H9 (cell line): ENCODE measurements around the gene FNDC1. TPM values are rescaled to one million over a fixed set of nuclear protein-coding genes. Genes with fewer than 3 reads are reported as not detected.

Experiments
- DNase-seq: peaks from one replicate; pipeline ENCODE4 v3.0.0-alpha.2; 2017
- H2AFZ ChIP-seq: one replicate; pipeline ENCODE4 v1.6.1; 2013; ENCODE audit warnings: mild to moderate bottlenecking, low read length, control low read depth, moderate library complexity
- H2AK5ac ChIP-seq: 2 replicates; pipeline ENCODE4 v1.6.1; 2013; ENCODE audit warnings: low read length, control low read depth, mixed read lengths; ENCODE audit not compliant: insufficient read length
- H2BK120ac ChIP-seq: one replicate; pipeline ENCODE4 v1.6.1; 2013; ENCODE audit warnings: low read depth, mild to moderate bottlenecking, low read length, control low read depth, inconsistent platforms; ENCODE audit not compliant: poor library complexity, severe bottlenecking
- H2BK12ac ChIP-seq: 2 replicates; pipeline ENCODE4 v1.6.1; 2013; ENCODE audit warnings: low read length, control low read depth, mixed read lengths, low read depth; ENCODE audit not compliant: insufficient read length
- H2BK15ac ChIP-seq: 2 replicates; pipeline ENCODE4 v1.6.1; 2013; ENCODE audit warnings: low read depth, low read length, control low read depth
- H2BK20ac ChIP-seq: one replicate; pipeline ENCODE4 v1.6.1; 2013; ENCODE audit warnings: low read depth, mild to moderate bottlenecking, low read length, control low read depth, inconsistent platforms; ENCODE audit not compliant: poor library complexity, severe bottlenecking
- H2BK5ac ChIP-seq: 2 replicates; pipeline ENCODE4 v1.6.1; 2013; ENCODE audit warnings: low read length, control low read depth, mixed read lengths; ENCODE audit not compliant: insufficient read length
- H3K14ac ChIP-seq: 2 replicates; pipeline ENCODE4 v1.6.1; 2013; ENCODE audit warnings: low read length, control low read depth; ENCODE audit not compliant: insufficient read depth
- H3K18ac ChIP-seq: 2 replicates; pipeline ENCODE4 v1.6.1; 2013; ENCODE audit warnings: low read depth, mild to moderate bottlenecking, mixed read lengths, low read length, control low read depth; ENCODE audit not compliant: insufficient read length
- H3K23ac ChIP-seq: 2 replicates; pipeline ENCODE4 v1.6.1; 2013; ENCODE audit warnings: low read length, control low read depth, mixed read lengths, low read depth; ENCODE audit not compliant: insufficient read length
- H3K23me2 ChIP-seq: 2 replicates; pipeline ENCODE4 v1.6.1; 2013; ENCODE audit warnings: low read depth, mild to moderate bottlenecking, mixed read lengths, low read length, control low read depth; ENCODE audit not compliant: insufficient read length, poor library complexity, severe bottlenecking
- H3K27ac ChIP-seq: 2 replicates; pipeline ENCODE4 v1.5.1; 2013; ENCODE audit warnings: low read length, control low read depth, mixed read lengths, low read depth; ENCODE audit not compliant: insufficient read length
- H3K27me3 ChIP-seq: 2 replicates; pipeline ENCODE4 v1.6.1; 2013; ENCODE audit warnings: low read length, control low read depth, inconsistent platforms; ENCODE audit not compliant: insufficient read depth
- H3K4ac ChIP-seq: 2 replicates; pipeline ENCODE4 v1.6.1; 2013; ENCODE audit warnings: low read depth, mild to moderate bottlenecking, control low read depth, inconsistent platforms, low read length, moderate library complexity
- H3K4me1 ChIP-seq: 2 replicates; pipeline ENCODE4 v1.6.1; 2013; ENCODE audit warnings: low read length, control low read depth, inconsistent platforms; ENCODE audit not compliant: insufficient read depth
- H3K4me2 ChIP-seq: 2 replicates; pipeline ENCODE4 v1.6.1; 2013; ENCODE audit warnings: low read length, control low read depth, mixed read lengths; ENCODE audit not compliant: insufficient read length, insufficient read depth
- H3K56ac ChIP-seq: 2 replicates; pipeline ENCODE4 v1.6.1; 2013; ENCODE audit warnings: low read depth, mild to moderate bottlenecking, mixed read lengths, low read length, control low read depth; ENCODE audit not compliant: insufficient read length
- H3K79me1 ChIP-seq: 2 replicates; pipeline ENCODE4 v1.6.1; 2013; ENCODE audit warnings: low read depth, mild to moderate bottlenecking, moderate library complexity, low read length, control low read depth, inconsistent platforms; ENCODE audit not compliant: insufficient read depth, poor library complexity, severe bottlenecking
- H3K79me2 ChIP-seq: 2 replicates; pipeline ENCODE4 v1.6.1; 2013; ENCODE audit warnings: low read length, control low read depth, inconsistent platforms; ENCODE audit not compliant: insufficient read depth
- H3K9ac ChIP-seq: 2 replicates; pipeline ENCODE4 v1.6.1; 2013; ENCODE audit warnings: low read length, control low read depth, mixed read lengths; ENCODE audit not compliant: insufficient read length; ENCODE audit errors: extremely low read depth
- H3K9me3 ChIP-seq: one replicate; pipeline ENCODE4 v1.6.1; 2013; ENCODE audit warnings: low read depth, low read length, inconsistent platforms; ENCODE audit not compliant: control insufficient read depth
- H3T11ph ChIP-seq: one replicate; pipeline ENCODE4 v1.6.1; 2013; ENCODE audit warnings: mild to moderate bottlenecking, low read length, control low read depth, inconsistent platforms
- H4K20me1 ChIP-seq: one replicate; pipeline ENCODE4 v1.6.1; 2013; ENCODE audit not compliant: control insufficient read depth, insufficient read length, insufficient read depth
- H4K5ac ChIP-seq: 2 replicates; pipeline ENCODE4 v1.6.1; 2013; ENCODE audit warnings: low read depth, mild to moderate bottlenecking, mixed read lengths, low read length, control low read depth; ENCODE audit not compliant: insufficient read length
- H4K8ac ChIP-seq: replicated peaks from 2 replicates; pipeline ENCODE4 v1.6.1; 2013; ENCODE audit warnings: low read length, control low read depth, mixed read lengths, low read depth; ENCODE audit not compliant: insufficient read length
- H4K91ac ChIP-seq: 2 replicates; pipeline ENCODE4 v1.6.1; 2013; ENCODE audit warnings: low read depth, mild to moderate bottlenecking, moderate library complexity, mixed read lengths, low read length, control low read depth; ENCODE audit not compliant: insufficient read length
- H3K27ac Mint-ChIP-seq, 3 experiments: 2 replicates in 2 of 3; 3 replicates in 1 of 3; pipeline ENCODE4 v1.8.0; 2020 to 2021; ENCODE audit warnings: mixed read lengths in 3 of 3, mild to moderate bottlenecking in 1 of 3, moderate library complexity in 1 of 3
- H3K27me3 Mint-ChIP-seq: 2 replicates; pipeline ENCODE4 v1.8.0; 2021; ENCODE audit warnings: low read depth, mild to moderate bottlenecking, moderate library complexity, mixed read lengths
- H3K36me3 Mint-ChIP-seq, 3 experiments: 2 replicates in 2 of 3; 3 replicates in 1 of 3; pipeline ENCODE4 v1.8.0; 2020 to 2021; ENCODE audit warnings: low read depth in 3 of 3, mixed read lengths in 3 of 3; ENCODE audit not compliant: insufficient read depth in 1 of 3
- H3K4me1 Mint-ChIP-seq, 2 experiments: 2 replicates each; pipeline ENCODE4 v1.8.0; 2020; ENCODE audit warnings: mixed read lengths in 2 of 2
- H3K4me3 Mint-ChIP-seq, 2 experiments: 2 replicates in 1 of 2; 3 replicates in 1 of 2; pipeline ENCODE4 v1.8.0; 2020 to 2021; ENCODE audit warnings: mild to moderate bottlenecking in 2 of 2, mixed read lengths in 2 of 2, moderate library complexity in 1 of 2
- H3K9me3 Mint-ChIP-seq, 2 experiments: 2 replicates in 1 of 2; 3 replicates in 1 of 2; pipeline ENCODE4 v1.8.0; 2020; ENCODE audit warnings: mild to moderate bottlenecking in 2 of 2, mixed read lengths in 2 of 2, moderate library complexity in 1 of 2
- CTCF ChIP-seq: fragments of 200-600 bp; sonication (generic); conservative IDR thresholded peaks from 3 replicates; pipeline ENCODE4 v1.8.0; 2021; ENCODE audit warnings: antibody characterized with exemption, mild to moderate bottlenecking
- total RNA-seq: library from RNA; stranded (reverse); gene quantifications from 2 replicates; pipeline ENCODE4 v1.2.1, GENCODE V29; 2021

FNDC1 gene
- total RNA-seq, 1 experiment from 2014 or later: 0.24 TPM

GRCh38 chr6:159278626-159279025 is 109.4 kb downstream of the FNDC1 start:
- no peak overlapping the region for H2BK20ac ChIP-seq
- H3K9me3 ChIP-seq: no peaks in the 10 kb centered on the region
- no peak overlapping the region for H2BK120ac ChIP-seq
- H3K14ac ChIP-seq: no peak overlapping the region
- no peaks in the 10 kb centered on the region; a peak in 1 of 7 replicates for H3K36me3 Mint-ChIP-seq
- H3K4me1 ChIP-seq: no peaks in the 10 kb centered on the region; the same call in 1 of the 2 replicates
- no peak overlapping the region for H3K4me3 Mint-ChIP-seq
- H3K9me3 Mint-ChIP-seq: peaks cover 9 to 45% of the 10 kb centered on the region in 2 experiments; a peak in 4 of 5 replicates
- H4K20me1 ChIP-seq: no peaks in the 10 kb centered on the region
- H3K18ac ChIP-seq: no peak overlapping the region
- no peak overlapping the region for H3K27ac Mint-ChIP-seq
- no peak overlapping the region for H4K5ac ChIP-seq
- H3K56ac ChIP-seq: no peak overlapping the region
- H3K27me3 Mint-ChIP-seq: peaks cover 4% of the 10 kb centered on the region
- no peak overlapping the region for H2AK5ac ChIP-seq
- H3K4me2 ChIP-seq: no peak overlapping the region
- TF ChIP-seq CTCF: no peak
- H3K79me2 ChIP-seq: no peaks in the 10 kb centered on the region
- no peaks in the 10 kb centered on the region for H3K23me2 ChIP-seq
- no peak overlapping the region for H3T11ph ChIP-seq
- H3K4me1 Mint-ChIP-seq: peaks cover 11 to 15% of the 10 kb centered on the region in 2 experiments
- DNase-seq: no peak
- no peak overlapping the region for H2AFZ ChIP-seq
- no peak overlapping the region for H3K9ac ChIP-seq
- no peak overlapping the region for H4K91ac ChIP-seq
- H3K27me3 ChIP-seq: no peaks in the 10 kb centered on the region
- no peak overlapping the region for H4K8ac ChIP-seq
- no peak overlapping the region for H3K23ac ChIP-seq
- H3K4ac ChIP-seq: no peak overlapping the region
- no peak overlapping the region for H2BK12ac ChIP-seq
- no peak overlapping the region for H2BK5ac ChIP-seq
- H3K79me1 ChIP-seq: no peaks in the 10 kb centered on the region
- H3K27ac ChIP-seq: no peak overlapping the region
- no peak overlapping the region for H2BK15ac ChIP-seq
